HG03097 (cell line): ENCODE data around the gene EP400.
A peak's percentile ranks its signal among the peaks of the same experiment; 100 is the strongest.
"Not testable (repeated sequence)": the region's sequence is repeated elsewhere in the genome, so short reads cannot be mapped to it uniquely, and the experiment has no call there.

ENCODE experiments used
- ATAC-seq: cut with Tn5 transposase; IDR thresholded peaks from one replicate; pipeline ENCODE4 v1.9.1; 2021; ENCODE audit not compliant: unreplicated experiment, low FRiP score

Gene EP400

GRCh38 chr12:131948166-131948712 is 1.5 kb upstream of the EP400 start:
- no peak for ATAC-seq

- ATAC-seq = not testable (repeated sequence)
Measured at GRCh38 chr12:131948713-131949430, 870 bp upstream of the EP400 start.

GRCh38 chr12:131950182-131950913 is 606 bp downstream of the EP400 start:
- peak; percentile 7 for ATAC-seq

- not testable (repeated sequence) for ATAC-seq
Measured at GRCh38 chr12:131953810-131954209, 4.1 kb downstream of the EP400 start.

DNA sequence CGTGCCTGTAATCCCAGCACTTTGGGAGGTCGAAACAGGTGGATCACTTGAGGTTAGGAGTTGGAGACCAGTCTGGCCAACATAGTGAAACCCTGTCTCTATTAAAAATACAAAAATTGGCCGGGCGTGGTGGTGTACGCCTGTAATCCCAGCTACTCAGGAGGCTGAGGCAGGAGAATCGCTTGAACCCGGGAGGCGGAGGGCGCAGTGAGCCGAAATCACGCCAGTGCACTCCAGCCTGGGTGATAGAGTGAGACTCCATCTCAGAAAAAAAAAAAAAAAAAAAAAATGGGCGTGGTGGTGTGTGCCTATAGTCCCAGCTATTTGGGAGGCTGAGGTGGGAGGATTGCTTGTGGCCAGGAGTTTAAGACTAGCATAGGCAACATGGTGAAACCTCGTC is 4.7 kb downstream of the EP400 start:
- ATAC-seq = not testable (repeated sequence)

DNA sequence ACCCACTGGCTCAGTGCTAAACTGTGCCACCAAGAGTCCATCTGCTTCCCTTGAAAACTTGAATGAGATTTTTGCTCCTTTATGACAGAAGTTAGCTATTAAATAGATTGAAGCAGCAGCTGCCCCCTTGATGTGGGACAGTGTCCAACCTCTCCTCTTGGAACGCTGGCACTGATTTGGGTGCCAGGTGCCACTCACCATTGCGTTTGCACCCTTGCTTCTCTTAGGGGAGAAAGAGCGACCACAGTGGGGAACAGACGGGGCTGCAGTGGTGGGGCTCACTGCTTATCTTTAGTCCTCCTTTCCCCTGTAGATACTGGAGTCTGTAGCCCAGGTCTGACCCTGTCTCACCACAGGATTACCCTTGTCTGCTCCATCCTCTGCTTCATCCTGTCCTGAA is 9.4 kb downstream of the EP400 start:
- no peak for ATAC-seq

DNA sequence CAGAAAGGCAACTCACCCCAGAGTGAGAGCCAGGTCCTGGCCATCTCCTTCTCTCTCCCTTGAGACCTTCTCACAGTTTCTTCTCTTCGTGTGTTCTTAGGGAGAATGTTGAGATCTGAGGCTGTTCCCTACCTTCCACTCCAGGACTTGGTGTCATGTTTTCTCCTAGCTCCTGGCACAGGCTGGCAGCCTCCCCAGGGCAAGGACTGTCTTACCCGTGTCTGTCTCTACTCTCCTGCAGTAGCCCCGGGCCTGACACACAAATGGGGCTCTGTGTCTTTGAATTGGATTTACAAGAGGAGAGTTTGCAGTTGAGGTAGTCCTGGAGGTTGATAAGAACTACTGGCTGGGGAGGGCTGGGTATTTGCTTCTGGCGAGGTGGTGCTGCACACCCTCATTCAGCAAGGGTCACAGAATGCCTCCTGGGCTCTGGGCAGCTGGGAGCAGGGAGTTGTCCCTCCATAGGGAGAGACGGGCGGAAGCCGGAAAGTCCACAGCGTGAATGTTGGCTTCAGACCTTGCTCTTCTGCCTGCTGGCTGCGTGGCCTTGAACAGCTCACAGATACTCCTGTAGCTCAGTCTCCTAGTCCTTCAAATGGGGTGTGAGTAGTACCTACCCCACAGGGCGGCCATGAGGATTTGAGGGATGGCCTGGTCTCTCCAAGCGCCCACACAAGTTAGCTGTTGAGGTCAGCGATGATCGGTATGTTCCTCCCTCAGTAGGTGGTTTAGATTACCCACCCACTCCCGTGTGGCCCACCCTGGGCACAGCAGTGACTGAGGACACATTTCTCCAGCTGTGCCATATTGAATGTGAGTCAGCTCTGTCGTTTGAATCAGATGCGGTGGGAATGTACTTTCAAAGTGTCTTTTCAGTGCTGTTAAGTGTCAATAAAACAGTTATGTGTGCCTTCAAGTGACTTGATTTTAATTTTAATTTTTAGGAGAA is 10.2 kb downstream of the EP400 start:
- ATAC-seq = no peak

DNA sequence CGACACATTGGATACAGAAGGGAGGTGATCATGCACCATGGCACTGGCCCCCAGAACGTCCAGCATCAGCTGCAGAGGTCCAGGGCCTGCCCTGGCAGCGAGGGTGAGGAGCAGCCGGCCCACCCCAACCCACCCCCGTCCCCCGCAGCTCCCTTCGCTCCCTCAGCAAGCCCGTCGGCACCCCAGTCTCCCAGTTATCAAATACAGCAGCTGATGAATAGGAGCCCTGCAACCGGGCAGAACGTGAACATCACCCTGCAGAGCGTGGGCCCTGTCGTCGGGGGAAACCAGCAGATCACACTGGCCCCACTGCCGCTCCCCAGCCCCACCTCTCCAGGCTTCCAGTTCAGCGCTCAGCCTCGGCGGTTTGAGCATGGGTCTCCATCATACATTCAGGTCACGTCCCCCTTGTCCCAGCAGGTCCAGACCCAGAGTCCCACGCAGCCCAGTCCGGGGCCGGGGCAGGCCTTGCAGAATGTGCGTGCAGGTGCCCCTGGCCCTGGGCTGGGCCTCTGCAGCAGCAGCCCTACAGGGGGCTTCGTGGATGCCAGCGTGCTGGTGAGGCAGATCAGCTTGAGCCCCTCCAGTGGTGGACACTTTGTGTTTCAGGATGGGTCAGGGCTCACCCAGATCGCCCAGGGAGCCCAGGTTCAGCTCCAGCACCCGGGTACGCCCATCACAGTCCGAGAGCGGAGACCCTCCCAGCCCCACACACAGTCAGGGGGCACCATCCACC is 11.0 kb downstream of the EP400 start:
- not testable (repeated sequence) for ATAC-seq

- ATAC-seq = not testable (repeated sequence)
Measured at GRCh38 chr12:131961328-131961727, 11.6 kb downstream of the EP400 start.

DNA sequence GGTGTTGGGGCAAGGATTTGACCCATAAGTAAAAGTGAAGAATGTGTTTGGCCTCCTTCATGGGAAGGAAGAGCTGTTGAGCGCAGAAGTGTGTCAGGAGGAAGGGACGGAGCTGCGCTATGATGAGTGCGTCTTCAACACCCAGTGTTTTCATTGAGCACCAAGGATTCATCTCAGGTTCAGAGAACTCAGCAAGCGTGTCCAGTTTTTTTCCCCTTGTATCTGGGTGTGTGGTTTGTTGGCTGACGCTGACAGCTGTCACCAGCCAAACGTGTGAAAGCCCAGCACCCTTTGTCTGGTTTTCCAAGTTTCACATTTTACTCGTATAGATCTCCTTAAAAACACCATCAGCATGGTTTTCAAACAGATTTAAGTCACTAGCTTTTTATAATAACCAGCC is 12.3 kb downstream of the EP400 start:
- ATAC-seq = no peak

- ATAC-seq = no peak
Measured at GRCh38 chr12:131963381-131963780, 13.6 kb downstream of the EP400 start.

DNA sequence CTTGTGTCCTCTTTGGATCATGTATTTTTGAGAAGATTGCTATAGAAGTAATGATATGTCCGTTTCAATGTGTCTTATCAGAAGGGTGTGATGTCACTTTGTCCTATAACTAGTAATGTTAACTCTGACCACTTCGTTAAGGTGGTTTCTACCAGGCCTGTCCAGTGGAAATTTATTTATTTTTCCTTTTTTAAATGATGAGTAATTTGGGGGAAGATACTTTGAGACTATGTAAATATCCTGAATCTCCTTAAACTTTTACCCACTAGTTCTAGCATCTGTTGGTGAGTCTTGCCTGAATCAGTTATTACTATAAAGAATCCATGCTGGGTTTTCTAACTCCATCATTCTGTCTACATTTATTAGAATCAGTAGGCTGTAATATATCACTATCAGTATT is 15.3 kb downstream of the EP400 start:
- ATAC-seq = no peak

DNA sequence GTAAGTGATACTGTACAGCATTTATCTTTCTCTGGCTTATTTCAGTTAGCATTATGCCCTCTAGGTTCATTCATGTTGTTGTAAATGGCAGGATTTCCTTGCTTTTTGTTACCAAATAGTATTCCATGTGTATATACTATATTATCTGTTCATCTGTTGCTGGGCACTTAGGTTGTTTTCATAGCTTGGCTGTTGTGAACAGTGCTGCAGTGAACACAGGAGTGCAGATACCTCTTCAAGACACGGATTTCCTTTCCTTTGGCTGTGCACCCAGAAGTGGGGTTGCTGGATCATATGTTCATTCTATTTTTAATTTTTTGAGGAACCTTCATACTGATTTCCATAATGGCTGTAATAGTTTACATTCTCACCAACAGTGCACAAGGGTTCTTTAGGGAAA is 21.5 kb downstream of the EP400 start:
- no peak for ATAC-seq

GRCh38 chr12:131975228-131975627 is 25.5 kb downstream of the EP400 start:
- ATAC-seq = no peak

GRCh38 chr12:131979606-131980005 is 29.9 kb downstream of the EP400 start:
- ATAC-seq = no peak

- no peak for ATAC-seq
Measured at GRCh38 chr12:131980263-131980662, 30.5 kb downstream of the EP400 start.

GRCh38 chr12:131981388-131981787 is 31.6 kb downstream of the EP400 start:
- no peak for ATAC-seq

DNA sequence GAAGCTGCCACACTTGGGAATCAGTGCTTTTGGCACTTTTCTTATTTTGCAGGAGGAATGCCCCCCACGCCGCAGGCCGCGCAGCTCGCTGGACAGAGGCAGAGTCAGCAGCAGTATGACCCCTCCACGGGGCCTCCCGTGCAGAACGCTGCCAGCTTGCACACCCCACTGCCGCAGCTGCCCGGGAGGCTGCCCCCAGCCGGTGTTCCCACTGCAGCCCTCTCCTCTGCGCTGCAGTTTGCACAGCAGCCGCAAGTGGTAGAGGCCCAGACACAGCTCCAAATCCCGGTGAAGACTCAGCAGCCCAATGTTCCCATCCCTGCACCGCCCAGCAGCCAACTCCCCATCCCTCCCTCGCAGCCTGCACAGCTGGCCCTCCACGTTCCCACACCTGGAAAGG is 32.3 kb downstream of the EP400 start:
- ATAC-seq = no peak

- ATAC-seq = no peak
Measured at GRCh38 chr12:131983026-131983425, 33.3 kb downstream of the EP400 start.

DNA sequence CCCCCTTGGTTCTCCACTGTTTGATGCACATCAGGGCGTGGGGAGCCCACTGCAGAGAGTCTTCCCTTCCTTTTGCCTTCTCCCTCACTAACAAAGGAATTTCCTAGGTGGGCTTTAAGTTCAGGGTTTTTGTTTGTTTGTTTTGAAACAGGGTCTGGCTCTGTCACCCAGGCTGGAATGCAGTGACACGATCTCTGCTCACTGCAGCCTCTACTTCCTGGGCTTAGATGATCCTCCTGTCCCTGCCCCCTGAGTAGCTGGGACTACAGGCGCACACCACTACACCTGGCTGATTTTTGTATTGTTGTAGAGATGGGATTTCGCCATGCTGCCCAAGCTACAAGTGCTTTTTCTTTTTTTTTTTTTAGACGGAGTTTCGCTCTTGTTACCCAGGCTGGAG is 33.8 kb downstream of the EP400 start:
- no peak for ATAC-seq
